ENCODE results near the gene SMAD7.
A peak's percentile ranks its signal among the peaks of the same experiment; 100 is the strongest.

Gene SMAD7

DNA sequence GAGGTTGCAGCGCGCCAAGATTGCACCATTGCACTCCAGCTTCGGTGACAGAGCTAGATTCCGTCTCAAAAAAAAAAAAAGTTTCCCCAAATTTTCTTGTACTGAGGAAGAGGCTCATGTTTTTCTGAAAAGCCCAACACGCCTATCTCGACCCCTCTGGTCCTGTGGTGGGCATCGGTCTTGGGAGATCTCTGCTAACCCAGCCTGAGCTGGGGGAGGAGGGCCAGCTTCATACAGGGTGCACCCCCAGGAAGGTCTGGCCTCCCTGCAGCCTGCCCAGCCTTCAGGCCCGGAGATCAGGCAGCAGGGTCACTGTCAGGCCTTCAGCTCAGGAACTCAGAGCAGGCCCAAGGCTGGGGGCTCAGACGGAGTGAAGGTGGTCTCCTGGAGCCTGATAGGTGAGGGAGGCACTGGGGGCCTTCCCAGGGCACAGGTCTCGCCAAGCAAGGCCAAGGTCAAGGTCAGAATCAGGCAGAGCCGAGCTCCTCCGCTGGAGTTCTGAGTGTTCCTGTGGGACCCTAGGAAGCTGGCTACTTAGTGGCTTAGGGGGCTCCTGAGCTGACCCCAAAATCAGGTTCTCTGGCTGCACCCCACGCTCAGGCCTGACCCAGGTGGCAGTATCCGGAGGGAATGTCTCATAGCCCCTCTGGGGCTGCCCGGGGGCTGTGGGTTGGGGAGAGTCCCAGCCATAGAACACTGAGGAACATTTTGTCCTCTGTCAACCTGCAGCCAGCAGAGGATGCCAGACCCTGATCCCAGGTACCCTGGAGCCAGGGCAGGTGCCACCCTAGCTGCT, 37.9 kb upstream of the SMAD7 start:
- no peak for DNase-seq

DNA sequence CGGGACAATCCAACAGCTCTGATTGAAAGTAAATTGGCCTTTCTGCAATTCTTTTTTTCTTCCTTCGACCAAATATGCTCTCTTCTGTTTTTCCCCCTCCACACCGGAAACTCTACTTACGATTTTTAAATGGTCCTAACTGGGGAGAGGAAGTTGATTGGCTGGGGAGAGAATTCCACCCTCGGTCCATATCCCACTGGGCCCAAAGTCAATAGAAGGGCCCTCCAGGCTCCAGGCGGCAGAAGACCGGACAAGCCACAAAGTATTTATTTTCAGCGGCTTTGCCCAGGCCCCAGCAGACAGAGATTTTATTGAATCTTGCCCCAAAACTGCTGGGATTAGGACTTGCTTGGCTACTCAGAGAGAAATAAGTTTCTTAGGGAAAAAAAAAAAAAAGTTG, 37.1 kb upstream of the SMAD7 start:
- DNase-seq = no peak

GRCh38 chr18:48986851-48987761, 36.3 kb upstream of the SMAD7 start:
- no peak for DNase-seq

GRCh38 chr18:48985161-48985560, 34.4 kb upstream of the SMAD7 start:
- no peak for DNase-seq

GRCh38 chr18:48983793-48984437, 33.1 kb upstream of the SMAD7 start:
- no peak for DNase-seq

GRCh38 chr18:48982266-48982665, 31.5 kb upstream of the SMAD7 start:
- no peak for DNase-seq

DNA sequence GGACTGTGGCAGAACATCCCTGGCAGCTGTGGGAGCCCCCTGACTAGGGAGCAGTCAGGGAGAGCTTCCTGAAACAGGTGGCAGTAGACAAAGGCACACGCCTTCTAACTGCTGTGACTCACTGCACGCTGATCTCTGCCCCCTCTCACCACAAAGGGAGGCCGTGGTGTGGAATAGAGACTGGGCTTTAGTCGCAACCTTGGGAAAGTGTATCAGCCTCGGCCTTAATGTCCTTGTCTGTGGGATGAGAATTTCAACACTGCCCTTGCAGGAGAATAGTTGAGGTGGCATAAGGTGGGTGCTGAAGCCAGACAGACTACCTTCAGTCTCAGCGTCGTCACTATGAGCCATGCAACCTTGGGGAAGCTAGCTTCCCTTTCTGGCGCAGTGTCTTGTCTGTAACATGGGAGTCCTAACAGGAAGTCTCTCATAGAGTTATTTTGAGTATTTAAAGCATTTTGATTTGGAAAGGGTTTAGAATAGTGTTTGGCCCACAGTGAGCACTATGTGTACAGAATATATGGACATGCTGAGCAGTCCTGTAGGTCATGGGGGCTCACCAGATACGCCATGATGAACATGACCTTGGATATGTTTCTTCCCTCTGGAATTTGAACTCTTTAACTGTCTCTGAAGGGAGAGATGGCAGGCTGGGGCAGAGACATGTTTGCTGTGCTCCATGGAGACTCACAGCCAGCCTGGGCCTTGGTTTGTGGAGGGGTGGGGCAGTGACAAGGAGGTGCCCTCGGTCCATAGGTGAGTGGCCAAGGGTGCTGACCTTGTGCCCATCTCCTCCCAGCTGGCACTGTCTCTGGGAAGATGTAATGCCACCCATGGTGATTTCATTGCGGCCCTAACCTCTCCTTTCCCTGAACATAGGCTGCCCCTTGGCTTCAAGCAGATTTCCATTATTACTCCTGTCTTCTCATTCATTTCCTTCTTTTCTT, 29.5 kb upstream of the SMAD7 start:
- no peak for DNase-seq

DNA sequence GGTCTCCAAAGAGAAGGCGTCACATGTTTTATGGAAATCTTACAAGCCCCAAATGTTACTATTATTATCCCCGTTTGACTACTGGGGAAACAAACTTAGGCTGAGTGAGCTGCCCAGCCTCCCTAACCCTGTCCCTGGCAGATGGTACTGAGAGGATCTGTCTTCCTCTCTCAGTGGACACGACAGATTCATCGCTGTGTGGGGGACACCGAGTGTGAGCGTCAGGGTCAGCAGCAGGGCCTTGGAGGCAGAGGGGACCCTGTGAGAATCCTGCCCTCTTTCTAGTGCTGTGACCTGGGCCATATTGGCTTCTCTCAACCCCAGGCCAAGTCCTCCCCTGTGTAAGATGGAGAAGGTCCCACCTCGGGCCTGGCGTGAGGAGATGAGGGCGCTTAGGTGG, 27.1 kb upstream of the SMAD7 start:
- DNase-seq = no peak

GRCh38 chr18:48975817-48976649, 25.3 kb upstream of the SMAD7 start:
- peak; percentile 70 for DNase-seq

GRCh38 chr18:48975120-48975816, 24.5 kb upstream of the SMAD7 start:
- peak; percentile 67 for DNase-seq

- peak; percentile 70 for DNase-seq
Observed at GRCh38 chr18:48974304-48975119, 23.7 kb upstream of the SMAD7 start.

GRCh38 chr18:48973731-48974130, 23.0 kb upstream of the SMAD7 start:
- no peak for DNase-seq

- DNase-seq = no peak
Observed at GRCh38 chr18:48968412-48969215, 17.8 kb upstream of the SMAD7 start.

DNA sequence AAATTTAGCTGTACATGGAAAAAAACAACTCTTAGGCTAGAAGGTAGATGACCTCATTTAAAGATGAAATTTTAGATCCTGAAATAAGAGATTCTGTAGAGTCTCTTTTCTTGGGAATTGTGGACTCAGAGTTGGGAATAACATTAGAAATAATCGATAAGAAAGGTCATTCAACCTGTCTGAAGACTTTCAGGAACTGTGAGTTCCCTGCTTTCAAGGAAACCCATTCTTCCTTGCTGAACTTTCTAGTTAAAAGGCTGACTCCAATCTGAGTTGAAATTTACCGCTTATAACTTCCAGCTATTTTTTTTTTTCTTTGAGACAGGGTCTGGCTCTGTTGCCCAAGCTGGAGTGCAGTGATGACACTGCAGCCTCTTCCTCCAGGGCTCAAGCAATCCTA, 16.8 kb upstream of the SMAD7 start:
- DNase-seq = no peak

DNA sequence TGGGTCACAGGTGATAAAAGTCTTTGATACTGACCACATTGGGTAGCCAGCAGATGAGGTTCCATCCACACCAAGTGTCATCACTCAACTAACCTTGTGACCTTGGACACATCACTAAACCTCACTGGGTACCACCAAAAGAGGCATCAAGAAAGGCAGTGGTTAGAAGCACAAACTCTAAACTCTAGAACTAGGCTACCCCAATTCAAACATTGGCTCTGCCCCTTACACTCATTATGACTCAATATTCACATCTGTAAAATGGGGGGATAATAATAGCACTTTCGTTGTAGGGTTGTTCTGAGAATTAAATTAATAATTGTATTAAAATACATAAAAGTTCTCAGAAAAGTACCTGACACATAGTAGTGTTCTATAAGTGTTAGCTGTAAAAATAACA, 15.8 kb upstream of the SMAD7 start:
- no peak for DNase-seq

- no peak for DNase-seq
Observed at GRCh38 chr18:48963586-48964470, 13.1 kb upstream of the SMAD7 start.

GRCh38 chr18:48962994-48963561, 12.3 kb upstream of the SMAD7 start:
- DNase-seq = no peak
